ENCODE measurements around the gene OMA1. TPM values are rescaled to one million over a fixed set of nuclear protein-coding genes. Genes with fewer than 3 reads are reported as not detected.

OMA1 gene
- total and polyA plus RNA-seq, 10 of the 15 experiments (the other 5 are each of a cell fraction or from before 2014, with no cell fraction given): 23.6 to 67.1 (median 47.1) TPM

DNA sequence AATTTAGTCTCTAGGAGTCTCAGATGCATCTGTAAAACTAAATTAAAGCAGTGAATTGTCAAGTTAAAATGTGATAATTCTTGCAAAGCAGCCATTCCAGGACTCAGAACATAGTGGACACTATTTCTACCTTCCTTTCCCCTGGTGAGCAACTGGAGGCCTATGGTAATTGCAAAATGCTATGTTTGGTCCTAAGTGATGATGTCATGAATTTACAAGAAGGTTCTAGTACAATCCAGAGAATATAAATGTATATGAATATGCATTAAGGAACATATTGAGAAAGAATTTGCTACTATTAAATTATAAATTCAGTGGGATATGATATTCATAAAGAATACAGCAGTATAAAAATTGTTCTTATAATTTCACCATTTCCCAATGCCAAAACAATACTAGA, 32.6 kb downstream of the OMA1 start:
- ATAC-seq: no peak
- no peak for DNase-seq (ENCODE audit: low read depth, low spot score)
- Histone ChIP-seq H3K27ac (ENCODE audit: control insufficient read depth, insufficient read depth) (no peak overlapping the region), H3K79me2 (ENCODE audit: control insufficient read depth, insufficient read depth, low read length) (no peaks in the 10 kb centered on the region), H3K36me3 (ENCODE audit: control insufficient read depth in 2 of 2, insufficient read depth in 2 of 2, low read length in 1 of 2) (peaks cover 0 to 3% of the 10 kb centered on the region in 2 experiments; a peak in 2 of 4 replicates), H3K9me3 (replicated peaks; ENCODE audit: control insufficient read depth, insufficient read depth, low read length) (no peaks in the 10 kb centered on the region; the same call in 1 of the 3 replicates), H3K4me1 (ENCODE audit: control insufficient read depth, insufficient read depth, low read length) (no peaks in the 10 kb centered on the region), H3K4me2 (ENCODE audit: control insufficient read depth, insufficient read depth) (no peak overlapping the region), H3K4me3 (no peak overlapping the region), H4K20me1 (ENCODE audit: control insufficient read depth, insufficient read depth) (no peaks in the 10 kb centered on the region), H3K9ac (ENCODE audit: control insufficient read depth, insufficient read depth, low read length) (no peak overlapping the region), H2AFZ (ENCODE audit: control insufficient read depth, low read depth, low read length) (no peak overlapping the region), H3K27me3 (replicated peaks in 1 of 2; ENCODE audit: control insufficient read depth in 2 of 2, insufficient read depth in 2 of 2, low read length in 1 of 2) (no peaks in the 10 kb centered on the region)
- intact Hi-C loops (cut with micrococcal nuclease; ENCODE audit: unreplicated experiment) (no loop called here), in situ Hi-C loops (cut with MboI) (loop anchor here (5.0 kb wide), 2 partner anchors 133 to 1243 kb away; no protein-coding TSS in a partner anchor)
- SMC1A ChIA-PET (ENCODE audit: uncharacterized antibody, unreplicated experiment): interaction anchor here (1.7 to 6.9 kb wide), 4 partner anchors 12 to 138 kb away, joined by 4 to 101 read pairs (median 42); partner anchors contain the start of gene OMA1
- POLR2A ChIA-PET: no interaction called here
- CTCF ChIA-PET: interaction anchor here (3.0 to 7.8 kb wide), 5 partner anchors 13 to 1246 kb away, joined by 18 to 135 read pairs (median 39); partner anchors contain the start of gene OMA1
- TF ChIP-seq POLR2AphosphoS2 (IDR thresholded peaks at IDR 0.05; ENCODE audit: low read depth, low read length) (no peak), PAX5 (IDR thresholded peaks at IDR 0.05; ENCODE audit: borderline replicate concordance, low read depth, low read length) (no peak), GATAD2B (conservative IDR thresholded peaks at IDR 0.05; ENCODE audit: low read depth) (no peak), MYB (IDR thresholded peaks at IDR 0.05; ENCODE audit: borderline replicate concordance, low read depth, low read length) (no peak), KAT2A (conservative IDR thresholded peaks at IDR 0.05; ENCODE audit: control insufficient read depth, low read depth, low read length) (no peak), ZNF207 (IDR thresholded peaks at IDR 0.05; ENCODE audit: borderline replicate concordance) (no peak), STAT3 (IDR thresholded peaks at IDR 0.05; ENCODE audit: low read depth, low read length) (no peak), NFYB (IDR thresholded peaks at IDR 0.05; ENCODE audit: insufficient read depth, low read depth, low read length) (no peak), POLR2AphosphoS5 (IDR thresholded peaks at IDR 0.05; ENCODE audit: low read length) (no peak), ESRRA (IDR thresholded peaks at IDR 0.05; ENCODE audit: low read length) (no peak)
- TF ChIP-seq, protein P1, sequence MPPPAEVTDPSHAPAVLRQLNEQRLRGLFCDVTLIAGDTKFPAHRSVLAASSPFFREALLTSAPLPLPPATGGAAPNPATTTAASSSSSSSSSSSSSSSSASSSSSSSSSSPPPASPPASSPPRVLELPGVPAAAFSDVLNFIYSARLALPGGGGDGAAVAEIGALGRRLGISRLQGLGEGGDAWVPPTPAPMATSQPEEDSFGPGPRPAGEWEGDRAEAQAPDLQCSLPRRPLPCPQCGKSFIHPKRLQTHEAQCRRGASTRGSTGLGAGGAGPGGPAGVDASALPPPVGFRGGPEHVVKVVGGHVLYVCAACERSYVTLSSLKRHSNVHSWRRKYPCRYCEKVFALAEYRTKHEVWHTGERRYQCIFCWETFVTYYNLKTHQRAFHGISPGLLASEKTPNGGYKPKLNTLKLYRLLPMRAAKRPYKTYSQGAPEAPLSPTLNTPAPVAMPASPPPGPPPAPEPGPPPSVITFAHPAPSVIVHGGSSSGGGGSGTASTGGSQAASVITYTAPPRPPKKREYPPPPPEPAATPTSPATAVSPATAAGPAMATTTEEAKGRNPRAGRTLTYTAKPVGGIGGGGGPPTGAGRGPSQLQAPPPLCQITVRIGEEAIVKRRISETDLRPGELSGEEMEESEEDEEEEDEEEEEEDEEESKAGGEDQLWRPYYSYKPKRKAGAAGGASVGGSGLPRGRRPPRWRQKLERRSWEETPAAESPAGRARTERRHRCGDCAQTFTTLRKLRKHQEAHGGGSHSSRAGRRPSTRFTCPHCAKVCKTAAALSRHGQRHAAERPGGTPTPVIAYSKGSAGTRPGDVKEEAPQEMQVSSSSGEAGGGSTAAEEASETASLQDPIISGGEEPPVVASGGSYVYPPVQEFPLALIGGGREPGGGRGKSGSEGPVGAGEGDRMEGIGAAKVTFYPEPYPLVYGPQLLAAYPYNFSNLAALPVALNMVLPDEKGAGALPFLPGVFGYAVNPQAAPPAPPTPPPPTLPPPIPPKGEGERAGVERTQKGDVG (CRISPR knock-in tag; IDR thresholded peaks at IDR 0.05): no peak
- TF ChIP-seq, protein P2, sequence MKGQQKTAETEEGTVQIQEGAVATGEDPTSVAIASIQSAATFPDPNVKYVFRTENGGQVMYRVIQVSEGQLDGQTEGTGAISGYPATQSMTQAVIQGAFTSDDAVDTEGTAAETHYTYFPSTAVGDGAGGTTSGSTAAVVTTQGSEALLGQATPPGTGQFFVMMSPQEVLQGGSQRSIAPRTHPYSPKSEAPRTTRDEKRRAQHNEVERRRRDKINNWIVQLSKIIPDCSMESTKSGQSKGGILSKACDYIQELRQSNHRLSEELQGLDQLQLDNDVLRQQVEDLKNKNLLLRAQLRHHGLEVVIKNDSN (IDR thresholded peaks at IDR 0.05; ENCODE audit: borderline replicate concordance, extremely low read length, insufficient read depth, low read depth, low read length): no peak
- TF ChIP-seq, protein P3, sequence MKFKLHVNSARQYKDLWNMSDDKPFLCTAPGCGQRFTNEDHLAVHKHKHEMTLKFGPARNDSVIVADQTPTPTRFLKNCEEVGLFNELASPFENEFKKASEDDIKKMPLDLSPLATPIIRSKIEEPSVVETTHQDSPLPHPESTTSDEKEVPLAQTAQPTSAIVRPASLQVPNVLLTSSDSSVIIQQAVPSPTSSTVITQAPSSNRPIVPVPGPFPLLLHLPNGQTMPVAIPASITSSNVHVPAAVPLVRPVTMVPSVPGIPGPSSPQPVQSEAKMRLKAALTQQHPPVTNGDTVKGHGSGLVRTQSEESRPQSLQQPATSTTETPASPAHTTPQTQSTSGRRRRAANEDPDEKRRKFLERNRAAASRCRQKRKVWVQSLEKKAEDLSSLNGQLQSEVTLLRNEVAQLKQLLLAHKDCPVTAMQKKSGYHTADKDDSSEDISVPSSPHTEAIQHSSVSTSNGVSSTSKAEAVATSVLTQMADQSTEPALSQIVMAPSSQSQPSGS (IDR thresholded peaks at IDR 0.05; ENCODE audit: low read length): no peak
- no TSS peak for BruUV-seq (replicated peaks)
- no peak for FAIRE-seq
- RAD21 ChIA-PET (ENCODE audit: unreplicated experiment): interaction anchor here (4.3 to 7.2 kb wide), 2 partner anchors 33 to 140 kb away, joined by 35 to 50 read pairs; partner anchors contain the start of gene OMA1

All from GM12878 (cell line).